Measurements from ENCODE around the gene STEAP3. TPM values are rescaled to one million over a fixed set of nuclear protein-coding genes. Genes with fewer than 3 reads are reported as not detected.

STEAP3 gene
- total RNA-seq, 3 donors from 2014 or later (not counting 1 experiment from before 2014, with no cell fraction given): 1.7 to 2.5 (median 2.0) TPM

DNA sequence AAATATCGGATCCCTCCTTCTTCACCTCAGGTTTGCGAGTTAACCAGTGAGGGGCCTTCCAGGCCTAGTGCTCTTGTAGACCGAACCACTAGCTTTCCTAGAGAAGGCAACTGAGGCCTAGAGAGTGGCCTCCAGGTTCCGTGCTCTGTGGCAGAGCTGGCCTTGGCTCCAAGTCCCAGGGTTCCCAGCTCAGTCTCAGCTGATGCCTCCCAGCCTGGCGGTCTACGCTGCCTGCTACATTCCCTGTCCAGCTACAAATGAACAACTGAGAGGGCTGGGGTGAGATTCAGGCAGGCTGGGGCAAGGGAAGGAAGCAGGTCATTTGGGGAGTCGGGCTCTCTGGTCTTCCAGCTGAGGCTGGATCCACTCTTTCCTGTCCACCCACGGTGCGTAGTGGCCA is 2.3 kb downstream of the STEAP3 start:
- Histone ChIP-seq H3K9me3 (ENCODE audit: control insufficient read depth, insufficient read depth, low read length) (no peaks in the 10 kb centered on the region), H3K27me3 (ENCODE audit: control insufficient read depth, insufficient read depth, low read length) (no peaks in the 10 kb centered on the region), H3K36me3 (ENCODE audit: control insufficient read depth, insufficient read depth, low read length) (no peaks in the 10 kb centered on the region), H3K4me3 (ENCODE audit: low read length) (no peak overlapping the region), H3K27ac (ENCODE audit: low read length) (no peak overlapping the region), H3K4me1 (ENCODE audit: control insufficient read depth, insufficient read depth, low read length) (peaks cover 12% of the 10 kb centered on the region)
- Mint-ChIP-seq H3K36me3 (no peaks in the 10 kb centered on the region), H3K4me1 (no peaks in the 10 kb centered on the region), H3K27ac (no peak overlapping the region), H3K27me3 (ENCODE audit: low read depth in 2 of 2) (no peaks in the 10 kb centered on the region), H3K9me3 (no peaks in the 10 kb centered on the region), H3K4me3 (peak overlapping the region; percentile 60)
- intact Hi-C loops (cut with micrococcal nuclease): no loop called here
- ATAC-seq: no peak
- TF ChIP-seq, protein P1, sequence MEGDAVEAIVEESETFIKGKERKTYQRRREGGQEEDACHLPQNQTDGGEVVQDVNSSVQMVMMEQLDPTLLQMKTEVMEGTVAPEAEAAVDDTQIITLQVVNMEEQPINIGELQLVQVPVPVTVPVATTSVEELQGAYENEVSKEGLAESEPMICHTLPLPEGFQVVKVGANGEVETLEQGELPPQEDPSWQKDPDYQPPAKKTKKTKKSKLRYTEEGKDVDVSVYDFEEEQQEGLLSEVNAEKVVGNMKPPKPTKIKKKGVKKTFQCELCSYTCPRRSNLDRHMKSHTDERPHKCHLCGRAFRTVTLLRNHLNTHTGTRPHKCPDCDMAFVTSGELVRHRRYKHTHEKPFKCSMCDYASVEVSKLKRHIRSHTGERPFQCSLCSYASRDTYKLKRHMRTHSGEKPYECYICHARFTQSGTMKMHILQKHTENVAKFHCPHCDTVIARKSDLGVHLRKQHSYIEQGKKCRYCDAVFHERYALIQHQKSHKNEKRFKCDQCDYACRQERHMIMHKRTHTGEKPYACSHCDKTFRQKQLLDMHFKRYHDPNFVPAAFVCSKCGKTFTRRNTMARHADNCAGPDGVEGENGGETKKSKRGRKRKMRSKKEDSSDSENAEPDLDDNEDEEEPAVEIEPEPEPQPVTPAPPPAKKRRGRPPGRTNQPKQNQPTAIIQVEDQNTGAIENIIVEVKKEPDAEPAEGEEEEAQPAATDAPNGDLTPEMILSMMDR (IDR thresholded peaks at IDR 0.05): no peak
- no peak for DNase-seq
- WGBS (ENCODE audit: insufficient coverage): 93% methylated on average over 8 of the region's 9 CpGs

DNA sequence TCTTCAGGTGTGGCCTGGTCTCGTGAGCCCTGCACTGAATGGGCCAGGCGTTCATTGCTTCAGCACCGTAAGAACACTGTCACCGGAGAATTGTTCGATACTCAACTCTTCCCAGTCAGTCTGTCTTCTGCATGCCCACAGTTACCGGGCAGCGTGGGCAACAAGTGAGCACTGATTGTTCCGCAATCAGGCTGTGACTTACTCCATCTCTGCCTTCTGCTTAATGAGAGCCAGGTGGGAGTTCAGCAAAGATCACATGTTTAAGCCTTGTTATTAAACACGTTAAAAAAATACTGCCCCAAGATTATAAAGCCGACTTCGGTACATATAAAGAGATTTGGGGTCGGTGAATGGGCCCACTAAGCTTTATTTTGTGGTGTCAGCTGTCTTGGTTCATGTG is 3.7 kb downstream of the STEAP3 start:
- TF ChIP-seq, protein P1 (IDR thresholded peaks at IDR 0.05): no peak
- Histone ChIP-seq H3K4me3 (ENCODE audit: low read length) (no peak overlapping the region), H3K9me3 (ENCODE audit: control insufficient read depth, insufficient read depth, low read length) (no peaks in the 10 kb centered on the region), H3K4me1 (ENCODE audit: control insufficient read depth, insufficient read depth, low read length) (peaks cover 12% of the 10 kb centered on the region), H3K27me3 (ENCODE audit: control insufficient read depth, insufficient read depth, low read length) (no peaks in the 10 kb centered on the region), H3K36me3 (ENCODE audit: control insufficient read depth, insufficient read depth, low read length) (no peaks in the 10 kb centered on the region), H3K27ac (ENCODE audit: low read length) (no peak overlapping the region)
- H3K4me3 Mint-ChIP-seq: no peak overlapping the region
- H3K27ac Mint-ChIP-seq: no peak overlapping the region
- H3K9me3 Mint-ChIP-seq: no peaks in the 10 kb centered on the region
- no peaks in the 10 kb centered on the region for H3K4me1 Mint-ChIP-seq
- WGBS (ENCODE audit: insufficient coverage): 93% methylated on average over 12 of the region's 12 CpGs
- DNase-seq (no peak), ATAC-seq (no peak)
- no peaks in the 10 kb centered on the region for H3K27me3 Mint-ChIP-seq (ENCODE audit: low read depth in 2 of 2)
- intact Hi-C loops (cut with micrococcal nuclease): no loop called here
- no peaks in the 10 kb centered on the region for H3K36me3 Mint-ChIP-seq

DNA sequence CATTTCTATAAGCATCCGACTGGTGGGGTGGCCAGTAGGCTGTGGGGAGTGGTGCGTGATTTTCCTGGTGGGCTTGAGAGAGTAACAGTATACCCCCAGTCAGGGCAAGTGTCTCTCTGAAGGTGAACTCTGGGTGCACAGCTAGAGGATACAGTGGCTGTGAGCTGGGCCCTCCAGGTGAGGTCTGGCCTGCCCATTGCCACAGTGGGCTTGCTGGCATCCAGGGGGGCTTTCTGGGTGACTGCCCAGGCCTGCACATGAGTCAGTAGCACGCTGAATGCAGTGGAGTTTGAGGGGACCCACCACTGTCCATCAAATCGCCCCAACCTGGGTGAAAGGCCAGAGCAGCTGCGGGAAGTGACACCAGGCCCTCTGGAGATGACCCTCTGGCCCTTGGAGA is 4.5 kb downstream of the STEAP3 start:
- TF ChIP-seq, protein P1 (IDR thresholded peaks at IDR 0.05): no peak
- DNase-seq: no peak
- Histone ChIP-seq H3K4me3 (ENCODE audit: low read length) (no peak overlapping the region), H3K27ac (ENCODE audit: low read length) (no peak overlapping the region), H3K9me3 (ENCODE audit: control insufficient read depth, insufficient read depth, low read length) (no peaks in the 10 kb centered on the region), H3K36me3 (ENCODE audit: control insufficient read depth, insufficient read depth, low read length) (no peaks in the 10 kb centered on the region), H3K27me3 (ENCODE audit: control insufficient read depth, insufficient read depth, low read length) (no peaks in the 10 kb centered on the region), H3K4me1 (ENCODE audit: control insufficient read depth, insufficient read depth, low read length) (peaks cover 10% of the 10 kb centered on the region)
- no peak for ATAC-seq
- Mint-ChIP-seq H3K4me3 (no peak overlapping the region), H3K36me3 (no peaks in the 10 kb centered on the region), H3K4me1 (no peaks in the 10 kb centered on the region), H3K9me3 (no peaks in the 10 kb centered on the region), H3K27ac (no peak overlapping the region), H3K27me3 (ENCODE audit: low read depth in 2 of 2) (no peaks in the 10 kb centered on the region)
- intact Hi-C loops (cut with micrococcal nuclease): no loop called here
- WGBS (ENCODE audit: insufficient coverage): 83% methylated on average over 5 of the region's 5 CpGs

DNA sequence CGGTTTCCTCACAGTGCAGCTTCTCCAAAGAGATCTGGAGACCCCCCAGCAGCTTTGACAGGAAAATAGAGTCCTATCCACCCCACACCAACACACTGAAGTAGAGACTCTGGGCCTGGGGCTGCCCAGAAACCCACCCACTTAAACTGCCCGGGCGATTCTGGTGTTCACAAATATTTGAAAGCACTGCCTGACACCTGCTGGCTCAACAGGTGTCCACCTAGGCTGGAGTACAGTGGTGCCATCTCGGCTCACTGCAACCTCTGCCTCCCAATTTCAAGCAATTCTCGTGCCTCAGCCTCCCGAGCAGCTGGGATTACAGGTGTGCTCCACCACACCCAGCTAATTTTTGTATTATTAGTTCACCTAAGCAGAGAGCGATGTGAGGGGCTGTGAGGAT is 5.3 kb downstream of the STEAP3 start:
- WGBS (ENCODE audit: insufficient coverage): 87% methylated on average over 7 of the region's 7 CpGs
- no peak overlapping the region for H3K27ac Mint-ChIP-seq

More for the DNA sequence above, 5.3 kb downstream of the STEAP3 start:
- H3K4me3 ChIP-seq (ENCODE audit: low read length): no peak overlapping the region
- no peaks in the 10 kb centered on the region for H3K27me3 ChIP-seq (ENCODE audit: control insufficient read depth, insufficient read depth, low read length)
- Mint-ChIP-seq H3K9me3 (no peaks in the 10 kb centered on the region), H3K4me3 (no peak overlapping the region), H3K4me1 (no peaks in the 10 kb centered on the region), H3K27me3 (ENCODE audit: low read depth in 2 of 2) (no peaks in the 10 kb centered on the region), H3K36me3 (no peaks in the 10 kb centered on the region)
- peaks cover 7% of the 10 kb centered on the region for H3K4me1 ChIP-seq (ENCODE audit: control insufficient read depth, insufficient read depth, low read length)
- TF ChIP-seq, protein P1 (IDR thresholded peaks at IDR 0.05): no peak
- DNase-seq: no peak
- H3K36me3 ChIP-seq (ENCODE audit: control insufficient read depth, insufficient read depth, low read length): no peaks in the 10 kb centered on the region
- intact Hi-C loops (cut with micrococcal nuclease): no loop called here
- no peaks in the 10 kb centered on the region for H3K9me3 ChIP-seq (ENCODE audit: control insufficient read depth, insufficient read depth, low read length)
- no peak overlapping the region for H3K27ac ChIP-seq (ENCODE audit: low read length)
- no peak for ATAC-seq
